Endothelial cell (in vitro differentiated cells): ENCODE results near the gene MICAL3. TPM values are rescaled to one million over a fixed set of nuclear protein-coding genes. Genes with fewer than 3 reads are reported as not detected.
"Not testable (repeated sequence)": the region's sequence is repeated elsewhere in the genome, so short reads cannot be mapped to it uniquely, and the experiment has no call there.

ENCODE experiments used
- DNase-seq: peaks from one replicate; pipeline ENCODE4 v3.0.0; 2021; ENCODE audit warnings: low spot score
- H3K27ac Mint-ChIP-seq: one replicate; pipeline ENCODE4 v1.8.0; 2021; ENCODE audit warnings: mixed read lengths, inconsistent platforms; ENCODE audit not compliant: unreplicated experiment
- H3K27me3 Mint-ChIP-seq: one replicate; pipeline ENCODE4 v1.8.0; 2021; ENCODE audit warnings: mild to moderate bottlenecking, moderate library complexity, mixed read lengths, inconsistent platforms; ENCODE audit not compliant: unreplicated experiment
- H3K36me3 Mint-ChIP-seq: one replicate; pipeline ENCODE4 v1.8.0; 2021; ENCODE audit warnings: mild to moderate bottlenecking, low read depth, mixed read lengths, inconsistent platforms; ENCODE audit not compliant: unreplicated experiment
- H3K4me1 Mint-ChIP-seq: one replicate; pipeline ENCODE4 v1.8.0; 2021; ENCODE audit warnings: mild to moderate bottlenecking, mixed read lengths, inconsistent platforms; ENCODE audit not compliant: unreplicated experiment
- H3K4me3 Mint-ChIP-seq: one replicate; pipeline ENCODE4 v1.8.0; 2021; ENCODE audit warnings: mild to moderate bottlenecking, mixed read lengths, inconsistent platforms; ENCODE audit not compliant: unreplicated experiment
- H3K9me3 Mint-ChIP-seq: one replicate; pipeline ENCODE4 v1.8.0; 2021; ENCODE audit warnings: mixed read lengths, inconsistent platforms; ENCODE audit not compliant: unreplicated experiment
- CTCF ChIP-seq: fragments of 200-600 bp; sonication (generic); IDR thresholded peaks from one replicate; pipeline ENCODE4 v1.5.0; 2021; ENCODE audit warnings: antibody characterized with exemption; ENCODE audit not compliant: unreplicated experiment
- total RNA-seq: library from RNA; stranded (reverse); fragmentation: NEBNext Ultra II Directional; extraction: Animal tissue kit (Norgen Biotek cat#: 25700); gene quantifications from one replicate; pipeline ENCODE4 v1.2.1, GENCODE V29; 2021; ENCODE audit not compliant: unreplicated experiment

MICAL3 gene
- total RNA-seq, 1 donor from 2014 or later: 54.3 TPM

DNA sequence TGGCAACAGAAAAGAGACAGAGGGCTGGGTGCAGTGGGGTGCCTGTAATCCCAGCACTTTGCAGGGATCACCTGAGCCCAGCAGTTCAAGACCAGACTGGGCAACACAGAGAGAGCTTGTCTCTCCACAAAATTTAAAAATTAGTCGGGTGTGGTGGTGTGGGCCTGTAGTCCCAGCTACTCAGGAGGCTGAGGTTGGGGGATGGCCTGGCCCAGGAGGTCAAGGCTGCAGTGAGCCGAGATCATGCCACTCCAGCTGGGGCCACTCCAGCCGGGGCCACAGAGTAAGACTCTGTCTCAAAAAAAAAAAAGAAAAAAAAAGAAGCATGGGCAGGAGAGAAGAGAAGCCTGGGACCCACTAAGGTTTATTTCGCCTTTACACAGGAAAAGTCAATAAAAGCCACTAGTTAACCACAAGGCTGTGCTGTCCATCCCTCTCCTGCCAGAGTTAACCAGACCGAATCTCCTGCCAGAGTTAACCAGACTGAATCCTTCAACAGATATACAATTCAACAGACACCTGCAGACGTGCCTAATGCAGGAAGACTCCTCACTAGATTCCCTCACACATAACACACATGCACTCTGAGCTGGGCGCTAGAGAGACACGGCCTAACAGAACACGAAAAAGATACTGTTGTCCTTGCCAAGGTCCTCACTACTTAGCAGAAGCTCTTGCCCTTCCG lies 29.8 kb downstream of the MICAL3 start:
- Mint-ChIP-seq H3K4me3 (no peak overlapping the region), H3K27ac (no peak overlapping the region), H3K9me3 (no peaks in the 10 kb centered on the region), H3K4me1 (peaks cover 25% of the 10 kb centered on the region), H3K36me3 (no peaks in the 10 kb centered on the region), H3K27me3 (no peaks in the 10 kb centered on the region)
- DNase-seq: no peak
- TF ChIP-seq CTCF: no peak

DNA sequence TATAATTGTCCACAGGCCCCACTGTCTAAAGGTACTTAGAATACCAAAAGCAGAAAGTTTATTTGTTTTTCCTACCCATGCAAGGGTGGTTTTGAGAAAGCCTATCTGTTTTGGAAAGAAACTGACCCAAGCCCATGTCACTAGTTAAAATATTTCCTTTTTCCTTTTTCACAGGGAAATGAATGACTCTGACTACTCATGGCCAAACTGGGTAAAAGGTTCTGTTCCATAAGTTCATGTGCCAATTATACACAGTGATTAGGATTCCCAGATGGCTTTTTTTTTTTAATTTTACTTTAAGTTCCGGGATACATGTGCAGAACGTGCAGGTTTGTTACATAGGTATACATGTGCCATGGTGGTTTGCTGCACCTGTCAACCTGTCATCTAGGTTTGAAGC lies 31.4 kb downstream of the MICAL3 start:
- not testable (repeated sequence) for H3K36me3 Mint-ChIP-seq, H3K27me3 Mint-ChIP-seq, H3K9me3 Mint-ChIP-seq, DNase-seq, H3K4me3 Mint-ChIP-seq
- peaks cover 36% of the 10 kb centered on the region for H3K4me1 Mint-ChIP-seq
- H3K27ac Mint-ChIP-seq: peak overlapping the region; percentile 45

DNA sequence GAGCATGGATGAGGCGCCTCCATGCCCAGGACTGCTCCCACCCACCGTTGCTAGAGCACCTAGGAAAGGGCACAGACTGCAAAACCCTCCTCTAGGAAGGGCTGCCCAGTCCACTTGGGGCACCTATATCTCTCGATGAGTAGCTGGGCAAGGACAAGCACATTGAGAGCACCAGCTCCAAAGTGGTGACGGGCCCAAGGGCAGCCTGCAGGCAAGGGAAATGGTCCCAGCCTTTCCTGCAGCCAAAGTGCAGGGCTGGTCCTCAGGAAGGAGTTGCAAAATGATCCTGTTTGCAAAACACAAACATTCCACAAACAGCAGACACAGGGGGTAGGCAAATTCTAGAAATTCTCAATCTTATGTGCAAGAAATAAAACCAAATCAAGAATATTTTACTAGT lies 32.4 kb downstream of the MICAL3 start:
- DNase-seq, H3K27me3 Mint-ChIP-seq, H3K36me3 Mint-ChIP-seq, H3K27ac Mint-ChIP-seq, H3K9me3 Mint-ChIP-seq, H3K4me3 Mint-ChIP-seq: not testable (repeated sequence)
- H3K4me1 Mint-ChIP-seq: peaks cover 45% of the 10 kb centered on the region

- no peak overlapping the region for H3K4me3 Mint-ChIP-seq
- no peaks in the 10 kb centered on the region for H3K27me3 Mint-ChIP-seq
- H3K36me3 Mint-ChIP-seq: peaks cover 6% of the 10 kb centered on the region
- no peaks in the 10 kb centered on the region for H3K9me3 Mint-ChIP-seq
- DNase-seq: no peak
- H3K27ac Mint-ChIP-seq: no peak overlapping the region
- peaks cover 45% of the 10 kb centered on the region for H3K4me1 Mint-ChIP-seq
- no peak for TF ChIP-seq CTCF
These were observed 33.4 kb downstream of the MICAL3 start for GRCh38 chr22:17990942-17991341.

GRCh38 chr22:17990147-17990546 lies 34.2 kb downstream of the MICAL3 start:
- Mint-ChIP-seq H3K4me1 (peaks cover 45% of the 10 kb centered on the region), H3K27me3 (no peaks in the 10 kb centered on the region), H3K27ac (no peak overlapping the region), H3K36me3 (peaks cover 6% of the 10 kb centered on the region), H3K4me3 (no peak overlapping the region), H3K9me3 (no peaks in the 10 kb centered on the region)
- no peak for DNase-seq
- TF ChIP-seq CTCF: no peak

DNA sequence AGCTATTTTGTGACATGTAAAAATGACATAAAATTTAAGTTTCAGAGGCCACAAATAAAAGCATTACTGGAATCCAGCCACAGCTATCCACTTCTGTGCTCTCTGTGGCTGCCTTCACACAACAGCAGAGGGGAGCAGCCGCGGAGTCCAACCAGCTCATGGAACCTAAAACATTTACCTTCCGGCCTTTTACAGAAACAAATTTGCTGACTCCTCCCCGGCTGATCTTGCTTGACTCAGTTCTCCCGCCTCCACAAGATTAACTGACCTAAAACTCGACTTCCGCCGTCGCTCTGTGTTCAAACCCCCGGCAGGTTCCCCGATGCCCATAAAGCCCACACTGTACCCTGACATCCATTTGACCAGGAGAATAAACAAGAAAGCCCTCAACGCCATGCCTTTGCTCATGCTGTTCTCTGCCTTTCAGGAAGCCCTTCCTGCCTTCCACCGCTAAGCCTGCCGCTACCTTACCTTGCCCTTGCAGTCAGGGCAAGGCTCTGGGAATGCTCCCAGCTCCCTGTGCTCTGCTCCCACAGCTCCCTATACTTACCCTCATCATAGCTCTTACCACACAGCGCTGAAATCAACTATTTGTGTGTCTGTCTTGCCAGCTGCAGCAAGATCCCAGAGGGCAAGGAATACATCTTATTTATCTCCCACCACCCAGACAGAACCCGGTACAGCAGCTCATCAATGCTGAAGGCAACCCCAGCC lies 35.4 kb downstream of the MICAL3 start:
- peaks cover 1% of the 10 kb centered on the region for H3K27me3 Mint-ChIP-seq
- H3K27ac Mint-ChIP-seq: peak overlapping the region; percentile 62
- H3K4me3 Mint-ChIP-seq: no peak overlapping the region
- TF ChIP-seq CTCF: no peak
- DNase-seq: no peak
- H3K9me3 Mint-ChIP-seq: no peaks in the 10 kb centered on the region
- peaks cover 6% of the 10 kb centered on the region for H3K36me3 Mint-ChIP-seq
- peaks cover 44% of the 10 kb centered on the region for H3K4me1 Mint-ChIP-seq
